NB4 (cell line): ENCODE measurements around the gene NFATC1.

ENCODE experiments used
- DNase-seq: peaks from one replicate; pipeline ENCODE4 v3.0.0; 2010; ENCODE audit warnings: low read depth
- H3K4me3 ChIP-seq: one replicate; pipeline ENCODE4 v1.5.1; 2011; ENCODE audit warnings: mild to moderate bottlenecking, low read depth, low read length, moderate library complexity
- MYC ChIP-seq: IDR thresholded peaks from 2 replicates; pipeline ENCODE4 v1.6.1; 2011; ENCODE audit warnings: low read depth, low read length
- POLR2A ChIP-seq: IDR thresholded peaks from 2 replicates; pipeline ENCODE4 v1.6.1; 2011; ENCODE audit warnings: mild to moderate bottlenecking; ENCODE audit not compliant: insufficient read length; ENCODE audit errors: extremely low read depth
- TF ChIP-seq, protein P1 (sequence below): IDR thresholded peaks from one replicate; pipeline ENCODE4 v1.5.1; 2012; ENCODE audit warnings: low read depth, low read length
- TF ChIP-seq, protein P2 (sequence below): IDR thresholded peaks from 2 replicates; pipeline ENCODE4 v1.6.1; 2011; ENCODE audit warnings: low read depth, low read length

The NFATC1 gene

DNA sequence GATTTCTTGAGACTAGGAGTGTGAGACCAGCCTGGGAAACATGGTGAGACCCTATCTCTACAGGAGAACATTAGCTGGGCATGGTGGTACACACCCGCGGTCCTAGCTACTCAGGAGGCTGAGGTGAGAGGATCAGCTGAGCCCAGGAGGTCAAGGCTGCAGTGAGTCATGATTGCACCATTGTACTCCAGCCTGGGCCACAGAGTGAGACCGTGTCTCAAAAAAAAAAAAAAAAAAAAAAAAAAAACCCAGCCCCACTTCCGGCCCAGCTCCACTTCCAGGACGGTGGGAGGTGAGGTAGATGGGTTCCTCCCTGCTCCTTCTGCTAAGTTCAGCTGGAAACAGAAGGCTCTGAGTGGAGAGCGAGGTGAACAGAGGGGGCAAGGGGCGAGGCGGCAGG is 41.4 kb upstream of the NFATC1 start:
- DNase-seq = no peak
- H3K4me3 ChIP-seq = no peak overlapping the region
- TF ChIP-seq MYC (no peak), POLR2A (no peak)
- TF ChIP-seq, protein P1, sequence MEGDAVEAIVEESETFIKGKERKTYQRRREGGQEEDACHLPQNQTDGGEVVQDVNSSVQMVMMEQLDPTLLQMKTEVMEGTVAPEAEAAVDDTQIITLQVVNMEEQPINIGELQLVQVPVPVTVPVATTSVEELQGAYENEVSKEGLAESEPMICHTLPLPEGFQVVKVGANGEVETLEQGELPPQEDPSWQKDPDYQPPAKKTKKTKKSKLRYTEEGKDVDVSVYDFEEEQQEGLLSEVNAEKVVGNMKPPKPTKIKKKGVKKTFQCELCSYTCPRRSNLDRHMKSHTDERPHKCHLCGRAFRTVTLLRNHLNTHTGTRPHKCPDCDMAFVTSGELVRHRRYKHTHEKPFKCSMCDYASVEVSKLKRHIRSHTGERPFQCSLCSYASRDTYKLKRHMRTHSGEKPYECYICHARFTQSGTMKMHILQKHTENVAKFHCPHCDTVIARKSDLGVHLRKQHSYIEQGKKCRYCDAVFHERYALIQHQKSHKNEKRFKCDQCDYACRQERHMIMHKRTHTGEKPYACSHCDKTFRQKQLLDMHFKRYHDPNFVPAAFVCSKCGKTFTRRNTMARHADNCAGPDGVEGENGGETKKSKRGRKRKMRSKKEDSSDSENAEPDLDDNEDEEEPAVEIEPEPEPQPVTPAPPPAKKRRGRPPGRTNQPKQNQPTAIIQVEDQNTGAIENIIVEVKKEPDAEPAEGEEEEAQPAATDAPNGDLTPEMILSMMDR = no peak
- TF ChIP-seq, protein P2, sequence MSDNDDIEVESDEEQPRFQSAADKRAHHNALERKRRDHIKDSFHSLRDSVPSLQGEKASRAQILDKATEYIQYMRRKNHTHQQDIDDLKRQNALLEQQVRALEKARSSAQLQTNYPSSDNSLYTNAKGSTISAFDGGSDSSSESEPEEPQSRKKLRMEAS = no peak

DNA sequence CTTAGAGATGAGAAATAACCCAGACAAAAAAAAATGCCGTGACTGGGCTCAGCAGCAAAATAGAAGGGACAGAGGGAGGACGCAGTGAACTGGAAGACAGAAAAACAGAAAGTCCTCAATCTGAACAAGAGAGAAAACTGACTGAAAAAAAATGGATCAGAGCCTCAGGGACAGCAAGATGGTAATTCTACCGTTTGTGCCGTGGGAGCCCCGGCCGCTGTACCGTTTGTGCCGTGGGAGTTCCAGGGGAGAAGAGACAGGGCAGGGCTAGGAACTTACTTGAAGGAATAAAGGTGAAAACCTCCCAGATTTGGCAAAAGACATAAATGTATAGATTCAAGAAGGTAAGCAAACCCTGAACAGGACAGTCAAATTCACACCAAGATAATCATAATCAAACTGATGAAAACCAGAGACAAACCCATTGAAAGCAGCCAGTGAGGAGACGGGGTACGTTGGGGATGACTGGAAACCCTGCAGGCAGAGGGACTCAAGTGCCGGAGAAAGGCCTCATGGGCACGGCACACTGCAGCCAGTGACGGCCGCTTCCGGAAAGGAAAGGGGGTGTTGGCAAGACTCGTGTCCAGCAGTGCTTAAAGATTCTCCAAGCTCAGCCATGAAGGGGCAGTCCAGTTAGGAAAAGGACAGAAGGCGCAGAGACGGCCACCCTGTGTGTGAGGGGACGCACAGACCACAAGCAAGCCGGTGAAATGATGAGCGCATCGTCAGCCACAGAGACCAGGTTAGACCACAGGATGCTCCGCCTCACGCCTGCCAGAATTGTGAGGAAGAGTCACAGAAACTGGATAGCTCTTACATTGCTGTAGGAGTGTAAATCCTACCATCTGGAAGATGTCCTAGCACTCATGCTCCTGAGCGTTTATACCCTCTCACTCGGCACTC is 40.0 kb upstream of the NFATC1 start:
- TF ChIP-seq POLR2A = no peak
- H3K4me3 ChIP-seq = no peak overlapping the region
- DNase-seq = no peak

DNA sequence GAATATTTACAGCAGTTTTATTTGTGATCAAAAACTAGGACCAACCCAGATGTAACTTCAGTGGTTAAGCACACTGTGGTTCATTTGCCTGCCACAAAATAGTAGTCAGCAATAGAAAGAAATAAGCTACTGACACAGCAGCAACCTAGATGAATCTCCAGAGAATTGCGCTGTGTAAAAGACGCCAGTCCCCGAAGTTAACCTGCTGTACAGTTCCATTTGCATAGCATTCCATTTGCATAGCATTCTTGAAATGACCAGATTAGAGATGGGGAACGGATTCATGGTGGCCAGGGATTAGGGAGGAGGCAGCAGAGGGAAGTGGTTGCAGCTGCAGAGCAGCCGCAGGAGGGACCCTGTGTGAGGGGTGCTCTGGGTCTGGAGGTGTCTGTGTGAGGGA is 39.3 kb upstream of the NFATC1 start:
- no peak for DNase-seq
- TF ChIP-seq, protein P1 = no peak
- TF ChIP-seq MYC (no peak), POLR2A (no peak)
- TF ChIP-seq, protein P2 = no peak
- no peak overlapping the region for H3K4me3 ChIP-seq

DNA sequence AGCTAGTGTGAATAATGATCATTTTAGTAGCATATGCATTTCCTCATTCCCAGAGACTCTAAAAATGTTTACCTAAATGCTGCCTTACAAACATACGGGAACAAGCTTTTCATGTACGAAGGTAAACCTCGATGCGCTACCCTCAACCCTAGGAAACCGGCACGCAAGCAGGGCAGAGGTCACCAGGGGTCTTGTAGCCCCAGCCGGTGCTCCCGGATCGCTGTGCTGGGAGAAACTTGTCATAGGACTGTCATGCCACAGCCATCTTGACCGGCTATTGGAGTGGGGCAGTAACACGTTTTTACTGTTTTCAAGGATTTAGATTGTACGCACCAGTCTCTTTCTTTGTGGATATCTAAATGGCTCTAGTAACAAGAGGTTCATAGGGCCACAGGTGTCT is 34.8 kb upstream of the NFATC1 start:
- no peak overlapping the region for H3K4me3 ChIP-seq
- no peak for DNase-seq
- TF ChIP-seq POLR2A (no peak), MYC (no peak)
- TF ChIP-seq, protein P1 = no peak
- TF ChIP-seq, protein P2 = no peak

DNA sequence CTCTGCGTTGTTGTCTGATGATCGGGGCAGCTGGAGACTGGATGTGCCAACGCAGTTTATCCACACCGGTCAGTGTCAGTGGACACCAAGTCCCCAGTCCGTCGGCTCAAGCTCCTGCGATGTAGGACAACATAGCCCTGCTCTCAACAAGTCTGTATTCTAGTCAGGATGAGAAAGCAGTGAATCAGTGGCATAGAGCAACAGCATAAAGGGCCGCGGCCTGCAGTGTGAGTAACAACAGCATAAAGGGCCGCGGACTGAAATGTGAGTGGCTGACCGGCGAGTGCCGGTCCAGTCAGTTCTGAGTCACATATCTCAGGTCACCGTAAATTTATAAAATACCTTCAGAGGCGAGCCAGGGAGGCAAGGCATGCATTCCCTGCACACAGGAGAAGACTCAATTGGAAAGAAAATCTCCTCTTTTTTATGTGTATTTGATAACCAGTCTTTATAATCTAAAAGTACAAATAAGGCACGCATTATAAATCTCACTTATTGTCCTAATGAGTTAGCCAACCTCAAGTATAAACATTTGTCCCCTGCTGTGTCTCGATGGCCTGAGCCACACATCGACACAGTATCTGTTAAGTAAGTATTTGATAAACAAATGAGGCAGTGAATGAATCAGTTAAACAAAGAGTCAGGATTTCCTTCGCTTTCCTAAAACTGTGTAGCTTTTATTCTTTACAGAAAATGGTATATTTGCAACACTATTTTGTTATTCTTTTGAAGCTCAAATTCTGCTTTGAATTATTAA is 33.8 kb upstream of the NFATC1 start:
- no peak overlapping the region for H3K4me3 ChIP-seq
- DNase-seq = no peak
- TF ChIP-seq MYC (no peak), POLR2A (no peak)
- TF ChIP-seq, protein P1 = no peak
- TF ChIP-seq, protein P2 = no peak

DNA sequence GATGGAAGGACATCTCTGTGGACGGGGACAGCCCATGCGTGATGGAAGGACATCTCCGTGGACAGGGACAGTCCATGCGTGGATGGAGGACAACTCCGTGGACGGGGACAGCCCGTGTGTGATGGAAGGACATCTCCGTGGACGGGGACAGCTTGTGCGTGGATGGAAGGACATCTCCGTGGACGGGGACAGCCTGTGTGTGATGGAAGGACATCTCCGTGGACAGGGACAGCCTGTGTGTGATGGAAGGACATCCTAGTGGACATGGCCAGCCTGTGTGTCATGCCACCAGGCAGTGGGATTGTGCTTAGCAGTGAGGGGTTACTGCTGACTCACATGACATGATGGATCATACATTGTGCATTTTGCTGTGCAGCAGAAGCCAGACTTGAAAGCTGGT is 30.0 kb upstream of the NFATC1 start:
- H3K4me3 ChIP-seq = no peak overlapping the region
- DNase-seq = no peak
- TF ChIP-seq POLR2A = no peak
- TF ChIP-seq, protein P2 = no peak
- TF ChIP-seq MYC = no peak
